Measurements from ENCODE around the gene KRTAP5-7.
"Not testable (repeated sequence)": the region's sequence is repeated elsewhere in the genome, so short reads cannot be mapped to it uniquely, and the experiment has no call there.

The KRTAP5-7 gene, protein sequence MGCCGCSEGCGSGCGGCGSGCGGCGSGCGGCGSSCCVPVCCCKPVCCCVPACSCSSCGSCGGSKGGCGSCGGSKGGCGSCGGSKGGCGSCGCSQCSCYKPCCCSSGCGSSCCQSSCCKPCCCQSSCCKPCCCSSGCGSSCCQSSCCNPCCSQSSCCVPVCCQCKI

DNA sequence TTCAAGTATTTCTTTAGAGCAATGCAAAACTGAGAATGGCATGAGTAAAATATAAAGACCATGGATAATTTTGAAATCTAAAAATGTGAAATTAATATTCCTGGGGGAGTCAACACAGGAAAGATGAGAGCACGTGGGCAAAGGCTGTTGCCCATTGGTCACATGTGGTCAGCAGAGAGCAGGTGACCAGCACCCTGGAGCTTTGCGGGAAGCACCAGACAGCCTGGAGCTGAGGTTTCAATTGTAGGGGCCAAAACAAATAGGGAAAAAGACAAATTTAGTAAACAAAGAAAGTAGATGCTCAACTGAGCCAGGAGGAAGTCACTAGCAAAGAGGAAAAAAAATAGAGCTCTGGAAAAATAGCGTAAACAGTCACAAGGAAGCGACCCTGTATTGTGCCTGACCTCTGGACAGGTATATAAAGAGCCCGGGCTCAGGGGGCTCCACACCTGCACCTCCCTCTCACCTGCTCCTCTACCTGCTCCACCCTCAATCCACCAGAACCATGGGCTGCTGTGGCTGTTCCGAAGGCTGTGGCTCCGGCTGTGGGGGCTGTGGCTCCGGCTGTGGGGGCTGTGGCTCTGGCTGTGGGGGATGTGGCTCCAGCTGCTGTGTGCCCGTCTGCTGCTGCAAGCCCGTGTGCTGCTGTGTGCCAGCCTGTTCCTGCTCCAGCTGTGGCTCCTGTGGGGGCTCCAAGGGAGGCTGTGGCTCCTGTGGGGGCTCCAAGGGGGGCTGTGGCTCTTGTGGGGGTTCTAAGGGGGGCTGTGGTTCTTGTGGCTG lies at the start of gene KRTAP5-7:
Gene KRTAP5-7 (plus strand): TSS at position 472 of the 780 bp plus-strand sequence. CDS start 34 bp downstream, at position 506.
- not testable (repeated sequence) for DNase-seq

DNA sequence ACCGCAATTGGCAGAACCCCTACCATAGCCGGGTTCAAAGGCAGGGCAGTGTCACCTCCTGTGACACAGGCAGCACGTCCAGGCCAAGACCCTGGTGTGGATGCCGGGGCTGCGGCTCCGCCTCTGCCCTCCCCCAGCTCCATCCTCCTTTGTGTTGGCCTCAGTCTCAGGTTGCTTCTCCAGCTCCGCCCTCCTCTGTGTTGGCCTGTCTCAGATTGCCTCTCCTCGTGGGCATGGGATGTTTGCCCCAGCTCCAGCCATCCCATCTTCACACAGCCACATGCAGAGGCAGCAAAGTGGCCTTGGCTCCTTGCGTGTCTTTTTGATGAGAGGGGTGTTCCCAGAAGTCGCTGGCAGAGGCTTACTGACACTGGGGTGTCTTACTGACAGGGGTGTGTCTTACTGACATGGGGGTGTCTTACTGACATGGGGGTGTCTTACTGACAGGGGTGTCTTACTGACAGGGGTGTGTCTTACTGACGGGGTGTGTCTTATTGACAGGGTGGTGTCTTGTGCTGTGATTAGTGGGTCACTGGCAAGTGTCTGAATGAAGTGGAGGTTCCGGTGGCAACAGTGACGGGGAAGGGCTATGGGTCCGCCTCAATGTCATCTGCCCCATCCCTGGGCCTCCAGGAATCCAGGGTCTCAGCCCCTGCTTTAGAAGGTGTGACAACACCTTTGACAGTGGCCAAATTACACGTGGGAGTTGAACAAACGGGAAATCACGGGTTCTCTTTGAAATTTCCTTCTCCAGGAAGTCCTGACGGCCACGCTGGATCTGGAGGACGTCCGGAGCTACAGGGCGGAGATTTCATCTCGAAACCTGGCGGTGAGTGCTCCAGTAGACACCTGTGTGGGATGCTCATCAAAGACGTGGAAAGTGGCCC lies 49.2 kb upstream of the KRTAP5-7 start:
- DNase-seq: no peak

DNA sequence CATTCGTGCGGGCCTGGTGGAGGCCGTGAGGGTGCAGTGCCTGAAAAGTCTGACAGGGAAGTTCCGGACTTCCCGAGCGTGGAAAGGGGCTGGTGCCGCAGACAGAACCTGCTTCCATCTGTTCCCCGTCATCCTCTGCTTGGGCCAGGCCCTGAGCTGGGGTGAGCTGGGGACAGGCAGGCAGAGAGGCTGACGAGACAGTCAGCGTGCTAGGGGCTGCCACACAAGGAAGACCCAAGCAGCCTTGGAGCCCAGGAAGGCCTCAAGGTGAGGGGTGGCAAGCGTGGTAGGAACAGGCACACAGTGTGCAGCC lies 48.6 kb upstream of the KRTAP5-7 start:
- no peak for DNase-seq

DNA sequence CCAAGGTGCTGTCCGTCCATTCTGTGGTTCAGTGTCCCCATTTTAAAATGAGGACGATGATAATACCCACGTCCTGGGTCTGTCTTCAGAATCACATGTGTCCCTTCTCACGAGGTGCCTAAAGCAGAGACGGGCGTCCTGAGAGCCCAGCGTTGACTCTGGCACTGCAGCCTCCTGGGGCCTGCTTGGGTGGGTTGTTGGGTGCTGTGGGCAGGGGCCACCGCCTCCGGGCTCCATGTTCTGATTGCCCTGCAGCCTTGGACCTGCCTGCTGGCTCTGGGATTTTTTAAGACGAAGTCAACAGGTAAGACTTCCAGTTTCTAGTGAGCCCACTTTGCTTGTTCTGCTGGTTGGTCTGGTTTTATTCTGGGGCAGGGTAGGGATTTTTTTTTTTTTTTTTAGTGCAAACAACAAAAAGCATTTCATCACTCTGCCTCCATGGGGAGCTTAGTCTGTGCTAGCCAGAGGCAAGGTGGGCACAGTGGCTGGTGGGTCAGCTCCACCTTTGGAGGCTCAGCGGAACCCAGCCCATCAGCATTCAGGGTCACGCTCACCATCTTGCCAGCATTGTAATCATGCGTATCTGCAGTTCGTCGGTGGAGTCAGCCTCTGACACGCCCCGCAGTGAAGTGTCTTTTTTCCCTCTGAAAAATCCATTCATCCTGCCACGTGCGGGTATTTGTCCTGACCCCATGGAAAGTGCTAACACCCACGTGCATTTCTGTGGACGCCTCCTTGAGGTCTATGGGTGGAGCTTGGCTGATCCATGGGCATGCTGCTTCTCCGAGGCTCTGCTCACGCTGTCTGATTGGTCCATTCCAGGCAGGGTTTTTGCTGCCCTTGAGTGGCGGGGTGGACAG lies 45.7 kb upstream of the KRTAP5-7 start:
- DNase-seq: no peak

DNA sequence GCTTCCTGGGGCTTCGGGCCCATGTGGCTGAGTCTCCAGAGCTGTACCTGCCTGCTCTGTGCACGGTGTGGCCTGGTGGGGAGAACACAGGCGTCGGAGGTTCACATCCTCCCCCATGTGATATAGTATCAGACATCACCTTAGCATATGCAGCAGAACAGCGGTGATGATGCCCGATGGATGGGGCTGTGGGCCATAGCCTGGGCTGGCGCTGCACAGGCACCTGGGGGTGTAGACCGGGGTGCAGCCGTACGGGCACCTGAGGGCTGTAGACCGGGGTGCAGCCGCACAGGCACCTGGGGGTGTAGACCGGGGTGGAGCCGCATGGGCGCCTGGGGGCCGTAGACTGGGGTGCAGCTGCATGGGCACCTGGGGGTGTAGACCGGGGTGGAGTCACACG lies 44.9 kb upstream of the KRTAP5-7 start:
- no peak for DNase-seq

DNA sequence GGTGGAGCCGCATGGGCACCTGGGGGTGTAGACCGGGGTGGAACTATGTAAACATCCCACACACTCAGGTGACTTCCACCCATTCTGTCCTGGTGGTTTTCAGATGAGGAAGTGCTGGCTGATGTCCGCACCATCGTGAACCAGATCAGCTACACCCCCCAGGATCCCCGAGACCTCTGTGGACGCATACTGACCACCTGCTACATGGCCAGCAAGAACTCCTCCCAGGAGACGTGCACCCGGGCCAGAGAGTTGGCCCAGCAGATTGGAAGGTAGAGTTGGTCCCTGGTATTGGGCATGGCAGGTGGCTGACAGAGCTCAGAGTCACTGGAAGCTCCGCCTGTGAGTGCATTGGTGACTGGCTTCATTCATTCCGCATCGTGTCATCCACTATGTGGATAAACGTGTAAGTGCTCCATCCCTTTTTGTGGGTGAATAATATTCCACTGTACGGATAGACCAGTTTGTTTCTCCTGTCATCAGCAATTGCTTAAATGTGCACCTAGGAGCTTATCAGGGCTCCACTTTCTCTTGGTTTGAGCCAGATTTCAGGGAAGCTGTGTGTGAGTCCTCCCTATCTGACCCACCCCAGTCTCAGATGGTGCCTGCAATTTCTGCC lies 44.2 kb upstream of the KRTAP5-7 start:
- DNase-seq: no peak

DNA sequence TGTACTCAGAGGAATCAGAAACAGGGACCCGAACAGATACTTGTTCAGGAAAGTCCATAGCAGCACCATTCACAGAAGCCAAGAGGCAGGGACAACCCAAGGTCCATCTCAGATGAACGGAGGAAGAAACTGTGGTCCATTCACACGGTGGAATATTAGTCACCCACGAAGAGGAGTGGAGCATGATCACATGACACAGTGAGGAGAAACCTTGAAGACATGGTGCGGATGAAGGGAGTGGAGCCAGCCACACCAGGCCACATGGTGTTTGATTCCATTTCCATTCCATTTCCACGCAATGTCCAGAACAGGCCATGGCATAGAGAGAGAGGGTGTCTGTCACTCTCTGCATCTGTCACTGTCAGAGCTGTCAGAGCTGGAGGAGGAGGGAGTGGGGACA lies 43.4 kb upstream of the KRTAP5-7 start:
- DNase-seq: no peak

DNA sequence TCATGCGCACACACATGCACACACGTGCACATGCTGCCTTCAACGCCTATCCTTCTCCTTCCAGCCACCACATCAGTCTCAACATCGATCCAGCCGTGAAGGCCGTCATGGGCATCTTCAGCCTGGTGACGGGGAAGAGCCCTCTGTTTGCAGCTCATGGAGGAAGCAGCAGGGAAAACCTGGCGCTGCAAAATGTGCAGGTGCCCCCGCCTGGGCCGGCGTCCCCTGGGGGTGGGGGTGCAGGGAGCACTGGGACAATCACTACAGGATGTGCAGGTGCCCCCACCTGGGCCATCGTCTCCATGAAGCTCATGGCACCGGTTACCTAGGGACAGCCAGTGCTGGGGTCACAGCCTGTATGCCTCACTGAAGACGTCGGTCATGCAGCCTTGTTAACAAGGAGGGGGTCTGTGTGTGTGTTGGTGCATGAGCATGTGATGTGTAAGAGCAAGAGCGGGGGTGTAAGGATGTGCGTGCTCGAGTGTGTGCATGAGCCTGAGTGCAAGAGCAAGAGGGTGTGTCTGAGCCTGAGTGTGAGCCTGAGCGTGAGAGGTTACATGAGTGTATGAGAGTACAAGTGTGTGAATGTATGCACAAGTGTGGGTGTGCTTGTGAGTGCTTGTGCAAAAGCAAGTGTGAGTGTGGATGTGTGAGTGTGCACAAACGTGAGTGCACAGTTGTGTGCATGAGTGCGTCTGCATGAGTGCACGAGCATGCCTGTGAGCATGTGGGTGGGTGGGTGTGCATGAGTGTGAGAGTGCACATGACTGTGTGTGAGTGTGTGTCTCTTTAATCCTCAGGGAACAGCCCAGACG lies 42.6 kb upstream of the KRTAP5-7 start:
- DNase-seq: no peak

DNA sequence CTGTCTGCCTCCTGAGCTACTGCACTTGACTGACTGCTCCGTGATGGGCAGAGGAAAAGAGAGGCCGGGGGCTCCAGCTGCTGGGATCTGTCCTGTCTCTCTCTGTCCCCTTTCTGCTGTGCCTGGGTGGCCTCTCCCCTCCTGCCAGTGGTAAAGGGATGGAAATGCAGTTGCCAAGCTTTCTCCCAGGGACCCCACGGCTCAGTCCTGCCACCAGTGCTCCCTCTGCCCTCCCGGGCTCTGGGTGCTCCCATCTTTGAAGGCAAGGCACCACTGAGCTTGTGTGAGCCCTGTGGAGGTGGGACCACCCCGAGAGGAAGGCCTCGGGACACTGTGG lies 42.0 kb upstream of the KRTAP5-7 start:
- DNase-seq: no peak

DNA sequence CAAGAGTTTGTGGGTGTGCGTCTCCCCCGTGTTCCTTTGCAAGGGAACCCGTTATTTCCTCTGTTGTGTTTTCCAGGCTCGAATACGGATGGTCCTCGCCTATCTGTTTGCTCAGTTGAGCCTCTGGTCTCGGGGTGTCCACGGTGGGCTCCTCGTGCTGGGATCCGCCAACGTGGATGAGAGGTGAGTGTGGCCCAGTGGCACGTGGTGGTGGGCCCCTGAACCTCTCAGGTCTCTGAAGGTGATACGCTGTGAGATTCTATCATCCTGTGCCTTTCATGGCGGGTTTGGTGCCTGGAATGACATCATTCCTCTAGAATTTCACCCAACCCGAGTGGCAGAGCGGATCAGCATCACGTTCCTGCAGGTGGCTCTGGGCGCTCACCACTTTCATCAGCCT lies 41.6 kb upstream of the KRTAP5-7 start:
- no peak for DNase-seq

DNA sequence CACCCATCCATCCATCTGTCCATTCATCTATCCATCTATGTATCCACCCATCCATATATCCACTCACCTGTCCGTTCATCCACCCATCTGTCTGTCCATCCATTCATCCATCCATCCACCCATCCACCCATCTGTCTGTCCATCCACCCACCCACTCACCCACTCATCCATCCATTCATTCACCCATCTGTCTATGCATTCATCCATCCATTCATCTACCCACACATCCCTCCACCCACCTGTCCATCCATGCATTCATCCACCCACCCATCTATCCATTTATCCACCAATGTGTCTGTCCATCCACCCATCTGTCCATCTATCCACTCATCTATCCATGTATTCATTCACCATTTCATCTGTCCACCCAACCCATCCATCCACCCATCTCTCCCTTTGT lies 40.7 kb upstream of the KRTAP5-7 start:
- DNase-seq: no peak

DNA sequence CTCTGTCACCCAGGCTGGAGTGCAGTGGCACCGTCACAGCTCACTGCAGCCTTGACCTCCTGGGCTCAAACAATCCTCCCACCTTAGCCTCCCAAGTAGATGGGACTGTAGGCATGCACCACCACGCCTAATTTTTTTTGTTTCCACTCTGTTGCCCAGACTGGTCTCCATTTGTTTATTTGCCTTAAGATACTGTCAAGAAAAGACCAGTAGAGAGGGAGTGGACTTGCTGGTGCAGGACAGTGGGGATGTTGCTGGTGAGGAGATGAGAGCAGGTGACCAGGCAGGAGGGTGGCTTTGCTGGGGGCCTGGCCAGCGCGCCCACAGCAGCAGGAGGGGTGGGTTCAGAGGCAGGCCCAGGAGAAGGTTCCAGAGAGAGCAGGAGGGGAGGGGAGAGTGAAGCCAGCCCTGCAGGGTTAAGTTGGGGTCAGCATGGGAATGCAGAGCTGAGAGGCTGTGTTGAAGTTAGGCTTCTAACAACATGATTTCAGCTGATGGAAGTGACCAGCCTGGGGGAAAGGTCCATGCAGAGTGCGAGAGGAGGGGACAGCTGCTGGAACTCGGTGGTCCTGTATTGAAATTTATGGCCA lies 38.3 kb upstream of the KRTAP5-7 start:
- no peak for DNase-seq

DNA sequence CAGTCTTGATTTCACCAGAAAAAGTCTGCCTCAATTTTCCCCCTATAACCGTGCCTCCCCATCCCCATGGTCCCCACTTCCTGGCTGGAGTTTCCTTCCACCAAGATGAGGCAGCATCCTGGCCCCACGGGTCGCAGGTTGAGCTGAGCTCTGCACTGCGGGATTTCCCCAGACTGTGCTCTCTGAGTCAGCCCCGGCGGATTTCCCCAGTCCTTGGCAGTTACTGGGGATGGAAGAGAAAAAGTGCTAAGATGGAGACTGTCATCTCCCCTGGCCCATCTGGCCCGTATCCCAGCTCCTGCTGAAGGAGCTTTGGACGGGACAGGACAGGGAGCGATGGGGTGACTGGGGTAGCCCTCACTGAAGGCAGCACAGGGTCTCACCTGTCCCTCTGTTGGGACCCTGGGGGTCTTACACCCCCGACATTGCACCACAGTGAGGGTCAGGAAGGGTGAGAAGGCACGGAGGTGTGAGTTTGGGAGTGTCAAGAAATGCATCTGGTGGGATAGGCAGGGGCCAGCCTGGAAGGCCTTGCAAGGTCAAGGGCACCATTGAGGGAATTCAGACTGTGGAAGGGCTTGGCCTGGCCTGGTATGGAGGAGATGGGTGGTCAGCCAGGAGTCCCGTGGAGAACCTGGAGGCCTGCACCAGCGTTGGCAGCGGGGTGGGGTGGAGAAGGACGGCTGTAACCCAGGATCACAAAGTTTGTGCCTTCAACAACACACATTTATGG lies 37.6 kb upstream of the KRTAP5-7 start:
- no peak for DNase-seq

DNA sequence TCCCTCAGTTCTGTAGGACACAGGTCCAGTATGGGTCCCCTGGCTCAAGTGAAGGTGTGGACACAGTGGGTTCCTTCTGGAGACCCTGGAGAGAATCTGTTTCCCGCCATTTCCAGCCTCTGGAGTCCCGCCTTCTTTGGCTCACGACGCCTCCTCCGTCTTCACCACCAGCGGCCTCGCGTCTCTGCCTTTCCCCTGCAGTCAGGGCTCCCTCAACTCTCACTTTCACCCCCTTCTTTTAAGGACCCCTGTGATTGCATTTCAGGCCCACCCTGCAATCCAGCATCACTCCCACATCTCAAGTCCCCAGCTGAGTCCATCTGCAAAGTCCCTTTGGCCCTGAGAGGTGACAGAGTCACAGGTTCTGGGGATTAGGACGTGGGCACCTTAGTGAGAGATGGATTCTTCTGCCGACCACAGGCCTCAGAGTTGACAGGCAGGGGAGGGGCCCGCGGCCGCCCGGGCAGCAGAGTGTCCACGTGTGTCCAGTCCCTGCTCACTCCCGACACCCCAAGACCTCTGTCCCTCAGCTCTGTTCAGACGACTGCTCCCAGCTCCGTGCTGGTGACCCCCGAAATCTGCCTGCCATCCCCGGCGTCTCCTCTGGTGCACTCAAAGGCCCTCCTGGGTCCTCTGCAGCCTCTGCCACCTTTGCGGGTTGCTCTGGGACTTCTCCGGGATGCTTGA lies 36.9 kb upstream of the KRTAP5-7 start:
- no peak for DNase-seq

DNA sequence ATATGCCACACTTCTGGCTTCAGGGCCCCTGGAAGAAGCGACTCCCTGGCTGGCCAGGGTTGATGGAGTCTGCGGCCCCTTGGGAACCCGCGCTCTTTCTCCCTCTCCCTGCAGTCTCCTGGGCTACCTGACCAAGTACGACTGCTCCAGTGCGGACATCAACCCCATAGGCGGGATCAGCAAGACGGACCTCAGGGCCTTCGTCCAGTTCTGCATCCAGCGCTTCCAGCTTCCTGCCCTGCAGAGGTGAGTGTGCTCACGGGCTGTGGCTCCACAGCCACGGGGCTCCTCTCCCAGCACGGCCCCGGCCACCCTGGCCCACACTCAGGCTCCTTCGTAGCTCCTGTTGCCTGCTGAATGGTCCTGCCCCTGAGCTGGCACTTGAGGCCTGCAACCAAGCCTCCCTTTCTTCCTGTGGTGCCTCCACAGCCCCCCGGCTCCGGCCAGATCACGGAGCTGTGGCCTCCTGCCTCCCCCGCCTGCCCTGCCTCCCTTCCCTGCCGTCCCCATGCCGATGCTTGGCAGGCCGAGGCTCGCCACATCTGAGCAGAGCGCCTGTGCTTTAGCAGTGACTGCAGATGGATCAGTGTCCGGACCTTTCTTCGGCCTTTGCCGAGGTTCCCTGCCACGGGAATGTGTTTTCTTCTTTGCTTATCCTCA lies 36.2 kb upstream of the KRTAP5-7 start:
- DNase-seq: no peak

DNA sequence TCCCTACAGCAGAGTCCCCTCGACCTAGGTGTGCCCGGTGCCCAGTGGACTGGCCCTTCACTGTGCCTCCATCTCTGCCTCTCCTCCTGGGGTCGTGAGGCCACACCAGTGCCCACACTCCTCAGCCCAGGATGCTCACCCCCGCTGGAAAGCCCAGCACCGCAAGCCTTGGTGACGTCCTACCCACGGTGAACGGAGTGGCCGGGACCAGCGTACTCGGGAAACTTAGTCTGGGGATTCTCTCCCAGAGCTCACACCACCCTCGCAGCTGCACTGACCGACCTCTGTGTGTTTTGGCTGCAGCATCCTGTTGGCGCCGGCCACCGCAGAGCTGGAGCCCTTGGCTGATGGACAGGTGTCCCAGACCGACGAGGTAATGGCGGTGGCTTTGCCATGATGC lies 35.5 kb upstream of the KRTAP5-7 start:
- DNase-seq: no peak

DNA sequence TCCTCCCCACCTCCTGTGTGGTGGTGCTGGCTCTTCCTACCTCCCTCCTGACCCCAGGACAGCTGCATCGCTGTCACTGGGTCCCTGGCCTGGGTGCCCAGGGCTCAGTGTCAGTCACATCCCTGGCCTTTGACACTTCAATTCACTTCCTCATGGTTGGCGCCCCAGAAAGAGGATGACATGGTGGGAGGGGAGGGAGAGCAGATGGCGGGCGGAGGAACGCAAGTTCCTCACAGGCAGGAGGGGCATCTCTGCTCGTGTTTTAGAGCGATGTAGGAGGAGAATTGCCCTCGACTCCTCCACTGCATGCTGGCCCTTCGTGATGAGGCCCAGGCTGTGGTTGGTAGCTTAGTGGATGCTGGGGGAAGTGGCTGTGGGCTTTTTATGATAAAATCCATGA lies 35.1 kb upstream of the KRTAP5-7 start:
- no peak for DNase-seq

DNA sequence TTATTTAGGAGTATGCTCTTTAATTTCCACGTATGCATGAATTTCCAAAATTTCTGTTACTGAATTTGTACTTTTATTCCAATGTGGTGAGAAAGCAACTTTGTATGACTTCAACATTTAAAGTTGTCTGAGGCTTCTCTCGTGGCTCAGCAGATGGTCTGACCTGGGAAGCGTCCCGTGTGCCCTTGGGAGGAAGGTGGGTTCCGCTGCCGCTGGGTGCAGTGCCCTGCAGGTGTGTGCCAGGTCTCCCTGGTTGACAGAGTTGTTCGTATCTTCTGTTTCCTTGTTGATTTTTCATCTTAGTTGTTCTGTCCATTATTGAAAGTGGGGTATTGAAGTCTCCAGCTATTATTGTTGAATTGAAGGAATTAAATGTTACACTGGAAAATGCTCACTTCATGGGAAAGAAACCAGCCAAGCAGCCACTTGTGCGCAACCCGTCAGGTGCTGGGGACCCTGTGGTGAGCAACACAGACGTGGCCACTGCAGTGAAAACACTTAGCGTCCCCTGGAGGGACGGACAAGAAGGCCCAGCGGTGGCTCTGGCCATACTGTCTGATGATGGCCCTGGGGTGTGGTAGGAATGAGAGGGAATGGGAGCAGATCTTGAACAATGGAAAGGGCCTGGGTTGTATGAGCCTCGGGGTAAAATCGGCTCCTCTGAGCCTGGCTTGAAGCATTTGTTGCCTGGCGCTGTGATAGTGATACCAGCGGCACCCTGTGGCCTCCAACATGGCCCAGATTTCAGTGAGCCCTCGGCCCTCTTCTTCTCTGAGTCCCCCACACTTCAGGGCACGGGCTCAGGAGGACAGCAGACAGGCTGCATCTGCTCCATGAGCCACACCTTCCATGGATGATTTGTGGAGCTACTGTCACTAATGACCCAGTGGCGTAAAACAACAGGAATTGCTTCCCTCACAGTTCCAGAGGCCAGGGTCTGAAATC lies 31.5 kb upstream of the KRTAP5-7 start:
- no peak for DNase-seq
